K562 (cell line): ENCODE data around the gene DNAH8. TPM values are rescaled to one million over a fixed set of nuclear protein-coding genes. Genes with fewer than 3 reads are reported as not detected.

Source experiments
- ATAC-seq: fragments of 200-7000 bp; cut with Tn5 transposase; 3 replicates; pipeline ENCODE4 v1.9.1; 2020; ENCODE audit warnings: moderate library complexity
- BruUV-seq: library from RNA; stranded (reverse); fragments of 400-500 nt; replicated peaks from 2 replicates; lab custom pipeline; 2021; lab: Mats Ljungman, UMichigan
- CTCF ChIA-PET: fragments of 300-600 bp; formaldehyde crosslinking; extraction: SDS; loops from one replicate; lab custom pipeline; 2021; ENCODE audit warnings: low intra/inter-chr PET ratio; lab: Yijun Ruan, JAX
- POLR2A ChIA-PET: fragments of 300-600, 350-650 bp; sonication (Branson Sonifier 250); formaldehyde crosslinking; extraction: SDS; loops from one replicate; lab custom pipeline; 2021; ENCODE audit warnings: antibody characterized with exemption, inconsistent platforms; lab: Yijun Ruan, JAX
- DNase-seq, 4 experiments: peaks; one replicate each; pipeline versions ENCODE4 v3.0.0 to v3.0.0-alpha.2; 2011 to 2018; ENCODE audit warnings: low spot score in 3 of 4, mixed read lengths in 3 of 4; ENCODE audit errors: extremely low read depth in 1 of 4
- FAIRE-seq: peaks from 2 replicates; lab custom pipeline; 2011; peaks lifted over from hg19 to GRCh38; lab: Jason Lieb, UNC
- H2AFZ ChIP-seq: 2 replicates; pipeline ENCODE4 v1.6.0; 2011; ENCODE audit warnings: low read depth, low read length, control low read depth, inconsistent platforms
- H3K27ac ChIP-seq: fragments of 200-600 bp; 3 replicates; pipeline ENCODE4 v1.8.0; 2011; ENCODE audit warnings: low read depth, mild to moderate bottlenecking, control low read depth, inconsistent platforms, low read length, moderate library complexity, mixed read lengths; ENCODE audit errors: extremely low read depth
- H3K27me3 ChIP-seq, 2 experiments: fragments of 300-600 bp in 1 of 2; 2 replicates in 1 of 2; 3 replicates in 1 of 2; pipeline versions ENCODE4 v1.6.0 to v1.8.0; 2011; ENCODE audit warnings: inconsistent platforms in 2 of 2, low read length in 2 of 2, mild to moderate bottlenecking in 1 of 2, mixed read lengths in 1 of 2, moderate library complexity in 1 of 2; ENCODE audit not compliant: control insufficient read depth in 2 of 2, insufficient read depth in 2 of 2
- H3K36me3 ChIP-seq: fragments of 300-600 bp; 3 replicates; pipeline ENCODE4 v1.8.0; 2011; ENCODE audit warnings: mild to moderate bottlenecking, low read length, inconsistent platforms; ENCODE audit not compliant: control insufficient read depth, insufficient read depth
- H3K4me1 ChIP-seq, 2 experiments: fragments of 200-600 bp in 1 of 2; replicated peaks in 1 of 2; 2 replicates in 1 of 2; 3 replicates in 1 of 2; pipeline versions ENCODE4 v1.5.1 to v1.8.0; 2011; ENCODE audit warnings: inconsistent platforms in 2 of 2, low read length in 2 of 2, mild to moderate bottlenecking in 1 of 2, mixed read lengths in 1 of 2, moderate library complexity in 1 of 2; ENCODE audit not compliant: control insufficient read depth in 2 of 2, insufficient read depth in 2 of 2
- H3K4me2 ChIP-seq: 2 replicates; pipeline ENCODE4 v1.6.1; 2011; ENCODE audit warnings: low read length, control low read depth, inconsistent platforms, mixed read lengths; ENCODE audit not compliant: insufficient read depth
- H3K4me3 ChIP-seq: fragments of 200-600 bp; sonication (generic), shearing (Covaris generic); 2 replicates; pipeline ENCODE4 v1.5.1; 2016; ENCODE audit warnings: control low read depth, inconsistent platforms
- H3K79me2 ChIP-seq: fragments of 200-600 bp; 3 replicates; pipeline ENCODE4 v1.8.0; 2011; ENCODE audit warnings: low read length, inconsistent platforms; ENCODE audit not compliant: control insufficient read depth, insufficient read depth
- H3K9ac ChIP-seq, 2 experiments: 2 replicates each; pipeline versions ENCODE4 v1.6.0 to v1.6.1; 2011; ENCODE audit warnings: low read depth in 2 of 2, low read length in 2 of 2, control low read depth in 1 of 2, inconsistent platforms in 1 of 2, mild to moderate bottlenecking in 1 of 2, mixed read lengths in 1 of 2; ENCODE audit not compliant: insufficient read depth in 1 of 2
- H3K9me1 ChIP-seq: one replicate; pipeline ENCODE4 v1.6.0; 2011; ENCODE audit warnings: inconsistent platforms, mild to moderate bottlenecking, low read length, moderate library complexity; ENCODE audit not compliant: control insufficient read depth, insufficient read depth
- H3K9me3 ChIP-seq: replicated peaks from 2 replicates; pipeline ENCODE4 v1.5.1; 2011; ENCODE audit warnings: low read depth, low read length, inconsistent platforms; ENCODE audit not compliant: control insufficient read depth, insufficient read depth
- H4K20me1 ChIP-seq: replicated peaks from 2 replicates; pipeline ENCODE4 v1.6.1; 2011; ENCODE audit warnings: low read length, inconsistent platforms, mixed read lengths; ENCODE audit not compliant: control insufficient read depth, insufficient read depth
- CREM ChIP-seq: IDR thresholded peaks from 2 replicates; pipeline ENCODE4 v1.6.1; 2014; ENCODE audit warnings: antibody characterized with exemption, low read depth
- DPF2 ChIP-seq: fragments of 450-650 bp; IDR thresholded peaks from 2 replicates; pipeline ENCODE4 v1.6.1; 2016
- E2F4 ChIP-seq: sonication (generic); formaldehyde crosslinking; IDR thresholded peaks from 2 replicates; pipeline ENCODE4 v1.8.0; 2022; ENCODE audit warnings: mild to moderate bottlenecking, low read depth, missing genetic modification reagents
- FOSL1 ChIP-seq: fragments of 200-800 bp; sonication (Bioruptor generic); conservative IDR thresholded peaks from 2 replicates; pipeline ENCODE4 v1.6.1; 2016; ENCODE audit warnings: missing genetic modification characterization, missing compliant biosample characterization
- FOXK2 ChIP-seq, 2 experiments: fragments of 450-650 bp; IDR thresholded peaks in 1 of 2; conservative IDR thresholded peaks in 1 of 2; 2 replicates each; pipeline ENCODE4 v1.6.1; 2016; ENCODE audit warnings: low read depth in 2 of 2, mild to moderate bottlenecking in 1 of 2
- HMG20B ChIP-seq: fragments of 250-450 bp; sonication (Bioruptor Pico); IDR thresholded peaks from 2 replicates; pipeline ENCODE4 v1.5.0; 2021; ENCODE audit warnings: mild to moderate bottlenecking
- MLX ChIP-seq, 2 experiments: fragments of 450-650 bp in 1 of 2; sonication (generic) in 1 of 2; formaldehyde crosslinking; conservative IDR thresholded peaks; 2 replicates each; pipeline versions ENCODE4 v1.4.0 to v1.8.1; 2020 to 2022; ENCODE audit warnings: mild to moderate bottlenecking in 1 of 2, missing genetic modification reagents in 1 of 2
- SRSF1 ChIP-seq: fragments of 200-400 bp; formaldehyde crosslinking; IDR thresholded peaks from 2 replicates; pipeline ENCODE4 v1.6.1; 2017; ENCODE audit warnings: mild to moderate bottlenecking, low read depth, low read length, moderate library complexity
- SRSF3 ChIP-seq: fragments of 200-400 bp; formaldehyde crosslinking; IDR thresholded peaks from 2 replicates; pipeline ENCODE4 v1.6.1; 2016; ENCODE audit warnings: mild to moderate bottlenecking, low read length, moderate library complexity; ENCODE audit not compliant: insufficient read depth
- TFAP4 ChIP-seq: sonication (generic); formaldehyde crosslinking; IDR thresholded peaks from 2 replicates; pipeline ENCODE4 v1.8.0; 2022; ENCODE audit warnings: missing genetic modification reagents, mild to moderate bottlenecking, moderate library complexity, borderline replicate concordance
- XRCC3 ChIP-seq: fragments of 450-650 bp; IDR thresholded peaks from 2 replicates; pipeline ENCODE4 v1.6.1; 2017; ENCODE audit warnings: mild to moderate bottlenecking, moderate library complexity
- YBX1 ChIP-seq: fragments of 450-650 bp; IDR thresholded peaks from 2 replicates; pipeline ENCODE4 v1.7.1; 2016; ENCODE audit warnings: mild to moderate bottlenecking
- ZBED1 ChIP-seq: IDR thresholded peaks from 2 replicates; pipeline ENCODE4 v1.6.1; 2014
- ZKSCAN3 ChIP-seq: fragments of 250-450 bp; sonication (Bioruptor Pico); IDR thresholded peaks from 2 replicates; pipeline ENCODE4 v1.4.0; 2020
- in situ Hi-C: fragments of 300-500 bp; cut with MboI; formaldehyde crosslinking; loops from 4 replicates; pipeline ENCODE4 v1.15.0; 2018; ENCODE audit warnings: inconsistent platforms, mixed read lengths
- intact Hi-C: fragments of 100-400 bp; cut with micrococcal nuclease; formaldehyde crosslinking; loops from 2 replicates; pipeline ENCODE4 v1.14.2; 2022
- polyA plus RNA-seq, 8 experiments: library from polyadenylated mRNA; depleted of rRNA in 4 of 8; stranded (reverse) in 5 of 8; unstranded in 3 of 8; fragments of >200 nt; fragmentation: Nextera tagmentation in 2 of 8; fragmentation: Illumina TruSeq in 1 of 8; extraction: Ambion mirVana in 2 of 8; extraction: Trizol in 1 of 8; gene quantifications; 2 replicates each; pipeline versions ENCODE4 v1.2.1 to v1.2.3, GENCODE V29; 2011 to 2014; ENCODE audit warnings: inconsistent platforms in 1 of 8, missing spikeins in 1 of 8
- total RNA-seq, 7 experiments: library from RNA; depleted of rRNA in 6 of 7; stranded (reverse); fragments of >200 nt in 6 of 7; fragmentation: Illumina TruSeq in 2 of 7; extraction: Trizol in 2 of 7; gene quantifications; 2 replicates each; pipeline versions ENCODE4 v1.2.1 to v1.2.3, GENCODE V29; 2011 to 2021; ENCODE audit warnings: low replicate concordance in 1 of 7
- TF ChIP-seq, protein P1 (sequence below): fragments of 450-650 bp; formaldehyde crosslinking; IDR thresholded peaks from 2 replicates; pipeline ENCODE4 v1.4.0; 2022; ENCODE audit warnings: missing genetic modification characterization
- TF ChIP-seq, protein P2 (sequence below): fragments of 450-650 bp; formaldehyde crosslinking; conservative IDR thresholded peaks from 2 replicates; pipeline ENCODE4 v1.4.0; 2022; ENCODE audit warnings: mild to moderate bottlenecking, missing genetic modification characterization
- TF ChIP-seq, protein P3 (sequence below): sonication (generic); formaldehyde crosslinking; IDR thresholded peaks from 2 replicates; pipeline ENCODE4 v1.8.1; 2023; ENCODE audit warnings: mild to moderate bottlenecking, missing genetic modification reagents

DNAH8 gene
- total and polyA plus RNA-seq, 9 of the 15 experiments (the other 6 are each of a cell fraction or from before 2014, with no cell fraction given): 1.2 to 4.2 (median 2.9) TPM

DNA sequence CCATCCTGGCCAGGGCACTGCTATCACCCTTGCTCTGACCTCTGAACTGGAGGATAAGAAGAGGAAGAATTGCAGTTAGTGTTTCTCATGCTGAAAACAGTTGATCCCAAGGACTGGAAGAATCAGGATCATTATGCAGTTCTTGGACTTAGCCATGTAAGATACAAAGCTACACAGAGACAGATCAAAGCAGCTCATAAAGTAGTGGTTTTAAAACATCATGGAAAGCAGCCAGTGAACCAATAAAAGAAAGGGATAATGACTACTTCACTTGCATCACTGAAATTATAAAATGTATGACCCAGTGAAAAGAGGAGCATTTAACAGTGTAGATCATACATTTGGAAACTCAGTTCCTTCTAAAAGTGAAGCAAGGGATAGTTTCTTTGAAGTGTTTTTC lies 47.7 kb downstream of the DNAH8 start:
- Histone ChIP-seq H3K79me2 (no peaks in the 10 kb centered on the region), H3K27ac (no peak overlapping the region), H3K9me1 (no peaks in the 10 kb centered on the region), H4K20me1 (no peaks in the 10 kb centered on the region), H3K36me3 (no peaks in the 10 kb centered on the region), H3K9me3 (no peaks in the 10 kb centered on the region), H2AFZ (no peak overlapping the region), H3K4me3 (no peak overlapping the region), H3K4me1 (no peaks in the 10 kb centered on the region), H3K27me3 (no peaks in the 10 kb centered on the region), H3K9ac (no peak overlapping the region), H3K4me2 (no peak overlapping the region)
- BruUV-seq: no TSS peak
- intact Hi-C loops: loop anchor here (5.0 kb wide), 1 partner anchor 1126 kb away; no protein-coding TSS in a partner anchor
- no peak for TF ChIP-seq E2F4 (CRISPR knock-in tag)
- no peak for TF ChIP-seq DPF2
- TF ChIP-seq, protein P1, sequence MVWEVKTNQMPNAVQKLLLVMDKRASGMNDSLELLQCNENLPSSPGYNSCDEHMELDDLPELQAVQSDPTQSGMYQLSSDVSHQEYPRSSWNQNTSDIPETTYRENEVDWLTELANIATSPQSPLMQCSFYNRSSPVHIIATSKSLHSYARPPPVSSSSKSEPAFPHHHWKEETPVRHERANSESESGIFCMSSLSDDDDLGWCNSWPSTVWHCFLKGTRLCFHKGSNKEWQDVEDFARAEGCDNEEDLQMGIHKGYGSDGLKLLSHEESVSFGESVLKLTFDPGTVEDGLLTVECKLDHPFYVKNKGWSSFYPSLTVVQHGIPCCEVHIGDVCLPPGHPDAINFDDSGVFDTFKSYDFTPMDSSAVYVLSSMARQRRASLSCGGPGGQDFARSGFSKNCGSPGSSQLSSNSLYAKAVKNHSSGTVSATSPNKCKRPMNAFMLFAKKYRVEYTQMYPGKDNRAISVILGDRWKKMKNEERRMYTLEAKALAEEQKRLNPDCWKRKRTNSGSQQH (CRISPR knock-in tag): no peak
- TF ChIP-seq YBX1: no peak
- TF ChIP-seq TFAP4 (CRISPR knock-in tag): no peak
- TF ChIP-seq HMG20B (CRISPR knock-in tag): no peak
- TF ChIP-seq CREM: no peak
- TF ChIP-seq SRSF1: no peak
- no peak for TF ChIP-seq ZBED1
- no peak for TF ChIP-seq FOSL1 (tag)
- TF ChIP-seq, protein P2, sequence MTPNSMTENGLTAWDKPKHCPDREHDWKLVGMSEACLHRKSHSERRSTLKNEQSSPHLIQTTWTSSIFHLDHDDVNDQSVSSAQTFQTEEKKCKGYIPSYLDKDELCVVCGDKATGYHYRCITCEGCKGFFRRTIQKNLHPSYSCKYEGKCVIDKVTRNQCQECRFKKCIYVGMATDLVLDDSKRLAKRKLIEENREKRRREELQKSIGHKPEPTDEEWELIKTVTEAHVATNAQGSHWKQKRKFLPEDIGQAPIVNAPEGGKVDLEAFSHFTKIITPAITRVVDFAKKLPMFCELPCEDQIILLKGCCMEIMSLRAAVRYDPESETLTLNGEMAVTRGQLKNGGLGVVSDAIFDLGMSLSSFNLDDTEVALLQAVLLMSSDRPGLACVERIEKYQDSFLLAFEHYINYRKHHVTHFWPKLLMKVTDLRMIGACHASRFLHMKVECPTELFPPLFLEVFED: no peak
- TF ChIP-seq SRSF3: no peak
- TF ChIP-seq MLX (CRISPR knock-in tag; conservative IDR thresholded peaks at IDR 0.05): no peak
- no peak for TF ChIP-seq ZKSCAN3 (CRISPR knock-in tag)
- TF ChIP-seq XRCC3: no peak
- TF ChIP-seq, protein P3, sequence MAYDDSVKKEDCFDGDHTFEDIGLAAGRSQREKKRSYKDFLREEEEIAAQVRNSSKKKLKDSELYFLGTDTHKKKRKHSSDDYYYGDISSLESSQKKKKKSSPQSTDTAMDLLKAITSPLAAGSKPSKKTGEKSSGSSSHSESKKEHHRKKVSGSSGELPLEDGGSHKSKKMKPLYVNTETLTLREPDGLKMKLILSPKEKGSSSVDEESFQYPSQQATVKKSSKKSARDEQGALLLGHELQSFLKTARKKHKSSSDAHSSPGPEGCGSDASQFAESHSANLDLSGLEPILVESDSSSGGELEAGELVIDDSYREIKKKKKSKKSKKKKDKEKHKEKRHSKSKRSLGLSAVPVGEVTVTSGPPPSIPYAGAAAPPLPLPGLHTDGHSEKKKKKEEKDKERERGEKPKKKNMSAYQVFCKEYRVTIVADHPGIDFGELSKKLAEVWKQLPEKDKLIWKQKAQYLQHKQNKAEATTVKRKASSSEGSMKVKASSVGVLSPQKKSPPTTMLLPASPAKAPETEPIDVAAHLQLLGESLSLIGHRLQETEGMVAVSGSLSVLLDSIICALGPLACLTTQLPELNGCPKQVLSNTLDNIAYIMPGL (CRISPR knock-in tag): no peak
- TF ChIP-seq FOXK2 (conservative IDR thresholded peaks at IDR 0.05 in 1 of 2, IDR thresholded peaks at IDR 0.05 in 1 of 2; ENCODE audit: low read depth in 2 of 2): no peak
- peak; percentile 48 for FAIRE-seq
- no peak for DNase-seq
- CTCF ChIA-PET: no interaction called here
- no peak for ATAC-seq
- POLR2A ChIA-PET: interaction anchor here (1.2 kb wide), 1 partner anchor 11 kb away, joined by 4 read pairs; no protein-coding TSS in a partner anchor
- in situ Hi-C loops: no loop called here
